ENCODE results near the gene CPZ.

DNA sequence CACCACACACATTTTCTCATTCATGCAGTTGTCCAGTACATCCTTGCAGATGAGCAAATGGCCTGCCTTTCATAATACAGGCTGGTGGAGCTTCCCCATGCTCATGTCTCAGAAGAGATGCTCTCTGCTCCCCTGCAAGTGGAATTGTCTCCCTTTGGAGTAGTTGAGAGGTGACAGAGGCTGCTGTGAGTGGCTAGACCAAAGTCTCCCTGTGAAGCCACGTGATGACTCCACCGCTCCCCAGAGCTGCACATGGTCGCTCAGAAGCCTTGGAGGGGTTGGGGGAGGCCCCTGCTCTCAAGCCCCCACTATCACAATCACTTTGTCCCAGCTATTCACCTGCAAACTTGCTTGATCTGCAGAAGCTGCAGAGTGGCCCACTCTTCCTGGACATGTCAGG, 13.8 kb upstream of the CPZ start:
- TF ChIP-seq, protein P1, sequence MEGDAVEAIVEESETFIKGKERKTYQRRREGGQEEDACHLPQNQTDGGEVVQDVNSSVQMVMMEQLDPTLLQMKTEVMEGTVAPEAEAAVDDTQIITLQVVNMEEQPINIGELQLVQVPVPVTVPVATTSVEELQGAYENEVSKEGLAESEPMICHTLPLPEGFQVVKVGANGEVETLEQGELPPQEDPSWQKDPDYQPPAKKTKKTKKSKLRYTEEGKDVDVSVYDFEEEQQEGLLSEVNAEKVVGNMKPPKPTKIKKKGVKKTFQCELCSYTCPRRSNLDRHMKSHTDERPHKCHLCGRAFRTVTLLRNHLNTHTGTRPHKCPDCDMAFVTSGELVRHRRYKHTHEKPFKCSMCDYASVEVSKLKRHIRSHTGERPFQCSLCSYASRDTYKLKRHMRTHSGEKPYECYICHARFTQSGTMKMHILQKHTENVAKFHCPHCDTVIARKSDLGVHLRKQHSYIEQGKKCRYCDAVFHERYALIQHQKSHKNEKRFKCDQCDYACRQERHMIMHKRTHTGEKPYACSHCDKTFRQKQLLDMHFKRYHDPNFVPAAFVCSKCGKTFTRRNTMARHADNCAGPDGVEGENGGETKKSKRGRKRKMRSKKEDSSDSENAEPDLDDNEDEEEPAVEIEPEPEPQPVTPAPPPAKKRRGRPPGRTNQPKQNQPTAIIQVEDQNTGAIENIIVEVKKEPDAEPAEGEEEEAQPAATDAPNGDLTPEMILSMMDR (IDR thresholded peaks at IDR 0.05), result no peak
- no peak for TF ChIP-seq POLR2A (IDR thresholded peaks at IDR 0.05; ENCODE audit: low read depth)
- no peak for TF ChIP-seq POLR2AphosphoS5 (IDR thresholded peaks at IDR 0.05)
- TF ChIP-seq EP300 (IDR thresholded peaks at IDR 0.05), result no peak
